ENCODE measurements around the gene RIN3. TPM values are rescaled to one million over a fixed set of nuclear protein-coding genes. Genes with fewer than 3 reads are reported as not detected.

Gene RIN3
- total RNA-seq, 1 experiment from 2014 or later: 0.55 TPM

GRCh38 chr14:92646952-92647796 lies 133.6 kb downstream of the RIN3 start:
- Histone ChIP-seq H3K27ac (no peak overlapping the region), H3K27me3 (replicated peaks) (no peaks in the 10 kb centered on the region), H3K4me3 (no peak overlapping the region), H3K9me3 (replicated peaks) (no peaks in the 10 kb centered on the region), H3K36me3 (no peaks in the 10 kb centered on the region), H3K4me1 (replicated peaks) (peaks cover 4% of the 10 kb centered on the region; the same call in 1 of the 2 replicates)
- DNase-seq (ENCODE audit: low read depth in 1 of 2, low spot score in 2 of 2): no peak

GRCh38 chr14:92647797-92648279 lies 134.3 kb downstream of the RIN3 start:
- H3K36me3 ChIP-seq: no peaks in the 10 kb centered on the region
- H3K4me1 ChIP-seq (replicated peaks): peaks cover 4% of the 10 kb centered on the region; the same call in 1 of the 2 replicates
- no peaks in the 10 kb centered on the region for H3K27me3 ChIP-seq (replicated peaks)
- DNase-seq (ENCODE audit: low read depth in 1 of 2, low spot score in 2 of 2): no peak
- no peaks in the 10 kb centered on the region for H3K9me3 ChIP-seq (replicated peaks)
- no peak overlapping the region for H3K4me3 ChIP-seq
- no peak overlapping the region for H3K27ac ChIP-seq

- Histone ChIP-seq H3K9me3 (replicated peaks) (no peaks in the 10 kb centered on the region), H3K27me3 (replicated peaks) (no peaks in the 10 kb centered on the region), H3K4me1 (replicated peaks) (peaks cover 4% of the 10 kb centered on the region; the same call in 1 of the 2 replicates), H3K4me3 (no peak overlapping the region), H3K27ac (no peak overlapping the region), H3K36me3 (no peaks in the 10 kb centered on the region)
- DNase-seq (ENCODE audit: low read depth in 1 of 2, low spot score in 2 of 2): no peak
These were observed 135.5 kb downstream of the RIN3 start for GRCh38 chr14:92649066-92649465.

GRCh38 chr14:92649934-92650545 lies 136.5 kb downstream of the RIN3 start:
- Histone ChIP-seq H3K4me3 (no peak overlapping the region), H3K36me3 (no peaks in the 10 kb centered on the region), H3K4me1 (replicated peaks) (peaks cover 4% of the 10 kb centered on the region; the same call in 1 of the 2 replicates), H3K27me3 (replicated peaks) (no peaks in the 10 kb centered on the region), H3K9me3 (replicated peaks) (no peaks in the 10 kb centered on the region), H3K27ac (no peak overlapping the region)
- DNase-seq (ENCODE audit: low read depth in 1 of 2, low spot score in 2 of 2): no peak

- Histone ChIP-seq H3K4me1 (replicated peaks) (peaks cover 4% of the 10 kb centered on the region; the same call in 1 of the 2 replicates), H3K9me3 (replicated peaks) (no peaks in the 10 kb centered on the region), H3K27me3 (replicated peaks) (no peaks in the 10 kb centered on the region), H3K4me3 (no peak overlapping the region), H3K36me3 (no peaks in the 10 kb centered on the region), H3K27ac (no peak overlapping the region)
- no peak for DNase-seq (ENCODE audit: low read depth in 1 of 2, low spot score in 2 of 2)
These were observed 137.1 kb downstream of the RIN3 start for GRCh38 chr14:92650581-92651105.

- H3K4me3 ChIP-seq: no peak overlapping the region
- DNase-seq (ENCODE audit: low read depth in 1 of 2, low spot score in 2 of 2): no peak
- no peaks in the 10 kb centered on the region for H3K9me3 ChIP-seq (replicated peaks)
- H3K4me1 ChIP-seq (replicated peaks): peaks cover 4% of the 10 kb centered on the region; the same call in 1 of the 2 replicates
- no peaks in the 10 kb centered on the region for H3K27me3 ChIP-seq (replicated peaks)
- H3K36me3 ChIP-seq: no peaks in the 10 kb centered on the region
- H3K27ac ChIP-seq: no peak overlapping the region
These were observed 137.7 kb downstream of the RIN3 start for GRCh38 chr14:92651106-92651757.

GRCh38 chr14:92651758-92652406 lies 138.3 kb downstream of the RIN3 start:
- no peaks in the 10 kb centered on the region for H3K9me3 ChIP-seq (replicated peaks)
- DNase-seq (ENCODE audit: low read depth in 1 of 2, low spot score in 2 of 2): no peak
- no peaks in the 10 kb centered on the region for H3K27me3 ChIP-seq (replicated peaks)
- H3K36me3 ChIP-seq: no peaks in the 10 kb centered on the region
- no peak overlapping the region for H3K4me3 ChIP-seq
- no peak overlapping the region for H3K27ac ChIP-seq
- H3K4me1 ChIP-seq (replicated peaks): peaks cover 4% of the 10 kb centered on the region; the same call in 1 of the 2 replicates

GRCh38 chr14:92652413-92653151 lies 139.0 kb downstream of the RIN3 start:
- no peak for DNase-seq (ENCODE audit: low read depth in 1 of 2, low spot score in 2 of 2)
- Histone ChIP-seq H3K27me3 (replicated peaks) (no peaks in the 10 kb centered on the region), H3K36me3 (no peaks in the 10 kb centered on the region), H3K4me1 (replicated peaks) (peaks cover 2% of the 10 kb centered on the region; the same call in 1 of the 2 replicates), H3K9me3 (replicated peaks) (no peaks in the 10 kb centered on the region), H3K27ac (no peak overlapping the region), H3K4me3 (no peak overlapping the region)

- Histone ChIP-seq H3K4me1 (replicated peaks) (no peaks in the 10 kb centered on the region), H3K27me3 (replicated peaks) (no peaks in the 10 kb centered on the region), H3K36me3 (no peaks in the 10 kb centered on the region), H3K27ac (no peak overlapping the region), H3K9me3 (replicated peaks) (no peaks in the 10 kb centered on the region), H3K4me3 (no peak overlapping the region)
- DNase-seq (ENCODE audit: low read depth in 1 of 2, low spot score in 2 of 2): no peak
These were observed 139.6 kb downstream of the RIN3 start for GRCh38 chr14:92653162-92653651.

- H3K27ac ChIP-seq: no peak overlapping the region
- H3K36me3 ChIP-seq: no peaks in the 10 kb centered on the region
- no peaks in the 10 kb centered on the region for H3K9me3 ChIP-seq (replicated peaks)
- DNase-seq (ENCODE audit: low read depth in 1 of 2, low spot score in 2 of 2): no peak
- H3K4me3 ChIP-seq: no peak overlapping the region
- H3K4me1 ChIP-seq (replicated peaks): no peaks in the 10 kb centered on the region
- H3K27me3 ChIP-seq (replicated peaks): no peaks in the 10 kb centered on the region
These were observed 140.8 kb downstream of the RIN3 start for GRCh38 chr14:92654239-92654901.

- Histone ChIP-seq H3K4me1 (replicated peaks) (no peaks in the 10 kb centered on the region), H3K9me3 (replicated peaks) (no peaks in the 10 kb centered on the region), H3K36me3 (no peaks in the 10 kb centered on the region), H3K27me3 (replicated peaks) (no peaks in the 10 kb centered on the region), H3K27ac (no peak overlapping the region), H3K4me3 (no peak overlapping the region)
- DNase-seq (ENCODE audit: low read depth in 1 of 2, low spot score in 2 of 2): no peak
These were observed 142.0 kb downstream of the RIN3 start for GRCh38 chr14:92655419-92656201.
